Amniotic stem cell (primary cell): ENCODE measurements around the gene COL6A1.
"Not testable (repeated sequence)": the region's sequence is repeated elsewhere in the genome, so short reads cannot be mapped to it uniquely, and the experiment has no call there.

ENCODE experiments used
- DNase-seq: peaks from one replicate; lab custom pipeline; 2025; lab: John Stamatoyannopoulos, UW

The COL6A1 gene

DNA sequence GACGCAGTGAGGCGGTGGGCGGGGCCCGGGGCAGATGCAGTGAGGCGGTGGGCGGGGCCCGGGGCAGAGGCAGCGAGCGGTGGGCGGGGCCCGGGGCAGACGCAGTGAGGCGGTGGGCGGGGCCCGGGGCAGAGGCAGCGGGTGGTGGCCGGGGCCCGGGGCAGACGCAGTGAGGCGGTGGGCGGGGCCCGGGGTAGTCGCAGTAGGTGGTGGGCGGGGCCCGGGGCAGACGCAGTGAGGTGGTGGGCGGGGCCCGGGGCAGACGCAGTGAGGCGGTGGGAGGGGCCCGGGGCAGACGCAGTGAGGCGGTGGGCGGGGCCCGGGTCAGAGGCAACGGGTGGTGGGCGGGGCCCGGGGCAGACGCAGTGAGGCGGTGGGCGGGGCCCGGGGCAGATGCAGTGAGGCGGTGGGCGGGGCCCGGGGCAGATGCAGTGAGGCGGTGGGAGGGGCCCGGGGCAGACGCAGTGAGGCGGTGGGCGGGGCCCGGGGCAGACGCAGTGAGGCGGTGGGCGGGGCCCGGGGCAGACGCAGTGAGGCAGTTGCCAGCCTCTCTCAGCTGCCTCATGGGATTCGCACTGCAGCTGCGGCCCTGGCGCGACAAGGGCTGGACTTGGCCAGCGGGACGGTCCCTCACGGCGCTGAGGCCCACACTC lies 24.4 kb downstream of the COL6A1 start:
- not testable (repeated sequence) for DNase-seq

- DNase-seq: no peak
Observed at GRCh38 chr21:46006547-46007491, 25.2 kb downstream of the COL6A1 start.

- DNase-seq: no peak
Observed at GRCh38 chr21:46007492-46007868, 25.9 kb downstream of the COL6A1 start.

DNA sequence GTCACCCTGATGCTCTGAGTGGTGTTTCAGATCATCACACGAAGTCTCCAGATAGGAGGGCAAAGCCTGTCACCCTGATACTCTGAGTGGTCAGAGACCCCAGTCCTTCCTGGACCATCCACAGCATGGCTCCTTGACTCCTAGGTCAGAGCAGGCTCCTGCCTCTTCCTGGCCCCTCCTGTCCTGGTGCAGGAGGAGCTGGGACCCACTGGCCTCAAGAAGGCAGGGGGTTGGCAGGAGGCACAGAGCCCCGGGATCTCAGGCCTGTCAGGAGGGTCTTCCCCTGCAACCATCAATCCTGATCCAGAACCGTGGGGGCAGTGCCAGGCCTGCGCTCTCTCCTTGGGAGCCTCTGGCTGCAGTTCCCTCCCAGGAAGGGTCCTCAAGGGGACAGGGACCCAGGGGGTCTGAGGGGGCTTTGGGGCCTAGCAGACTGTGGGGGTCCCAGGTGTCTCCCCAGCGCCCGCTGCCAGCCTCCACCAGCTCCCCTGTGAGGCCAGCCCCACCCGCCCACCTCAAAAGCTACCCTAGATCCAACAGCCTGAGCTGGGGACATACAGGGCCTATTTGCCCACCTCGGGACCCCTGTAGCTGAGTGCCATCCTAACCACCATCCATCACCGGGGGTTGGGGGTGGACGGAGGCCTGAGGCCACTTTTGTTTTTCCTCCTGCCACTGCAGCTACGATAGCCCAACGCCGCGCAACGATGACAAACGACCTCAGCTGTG lies 27.5 kb downstream of the COL6A1 start:
- no peak for DNase-seq

DNA sequence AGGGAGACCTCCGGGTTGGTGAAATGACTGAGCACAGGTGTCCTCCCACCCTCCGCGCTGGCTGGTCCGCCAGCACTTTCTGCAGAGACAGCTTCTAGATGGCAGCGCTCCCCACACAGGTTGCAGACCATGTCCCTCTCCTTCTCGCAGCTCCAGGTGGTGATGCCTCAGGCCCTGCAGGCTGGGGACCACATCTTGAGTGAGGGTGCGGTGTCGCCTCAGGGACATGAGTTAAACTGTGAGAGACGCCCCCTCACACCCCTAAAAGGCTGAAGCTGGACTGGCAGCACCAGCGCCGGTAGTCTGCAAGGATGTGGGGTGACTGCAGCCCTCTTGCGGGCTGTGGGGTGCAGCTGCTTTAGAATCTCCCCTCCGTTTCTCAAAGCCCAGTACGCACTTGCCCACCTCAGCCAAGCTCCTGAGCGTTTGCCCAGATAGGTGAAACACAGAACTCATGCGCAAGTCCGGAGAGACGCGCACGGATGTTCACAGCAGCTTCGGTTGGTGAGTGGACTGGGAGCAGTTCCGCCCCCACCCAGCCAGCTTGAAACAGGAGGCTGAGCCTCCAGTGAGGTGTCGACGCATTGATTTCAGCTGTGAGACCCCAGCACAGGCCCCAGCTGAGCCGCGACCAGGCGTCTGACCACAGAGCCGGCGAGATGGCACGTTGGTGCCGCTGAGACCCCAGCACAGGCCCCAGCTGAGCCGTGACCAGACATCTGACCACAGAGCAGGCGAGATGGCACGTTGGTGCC lies 28.6 kb downstream of the COL6A1 start:
- no peak for DNase-seq

GRCh38 chr21:46011267-46011967 lies 29.8 kb downstream of the COL6A1 start:
- no peak for DNase-seq

- no peak for DNase-seq
Observed at GRCh38 chr21:46012154-46012553, 30.6 kb downstream of the COL6A1 start.

DNA sequence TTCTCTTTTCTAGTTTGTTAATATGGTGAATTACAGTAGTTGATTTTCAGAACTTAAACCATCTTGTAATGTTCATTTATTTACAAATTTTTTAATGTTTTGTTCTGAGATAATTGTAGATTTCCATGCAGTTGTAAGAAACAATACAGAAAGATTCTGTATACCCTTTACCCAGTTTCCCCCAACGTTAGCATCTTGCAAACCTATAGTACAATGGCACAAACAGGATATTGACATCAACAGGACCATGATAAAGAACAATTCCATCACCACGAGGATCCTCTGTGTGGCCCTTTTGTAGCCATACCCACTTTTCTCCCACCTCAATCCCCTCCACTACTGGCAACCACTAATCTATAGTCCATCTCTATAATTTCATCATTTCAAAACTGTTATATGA lies 33.3 kb downstream of the COL6A1 start:
- no peak for DNase-seq

GRCh38 chr21:46017148-46017547 lies 35.6 kb downstream of the COL6A1 start:
- no peak for DNase-seq

GRCh38 chr21:46017695-46018094 lies 36.1 kb downstream of the COL6A1 start:
- DNase-seq: no peak

DNA sequence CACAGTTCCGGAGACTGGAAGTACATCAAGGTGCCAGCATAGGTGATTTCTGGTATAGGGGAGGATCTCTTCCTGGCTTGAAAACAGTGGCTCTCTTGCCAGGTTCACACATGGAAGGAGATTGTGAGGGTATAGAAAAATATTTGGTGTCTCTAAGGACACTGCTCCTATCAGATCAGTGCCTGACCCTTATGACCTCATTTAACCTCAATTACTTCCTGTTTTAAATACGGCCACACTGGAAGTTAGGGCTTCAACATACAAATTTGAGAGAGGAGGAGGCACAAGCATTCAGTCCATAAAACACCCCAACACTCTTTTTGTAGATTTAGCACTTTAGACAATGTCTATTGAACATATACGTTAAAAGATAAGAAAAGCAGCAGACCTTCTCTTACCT lies 37.0 kb downstream of the COL6A1 start:
- DNase-seq: no peak

- no peak for DNase-seq
Observed at GRCh38 chr21:46020581-46020980, 39.0 kb downstream of the COL6A1 start.

GRCh38 chr21:46021398-46021797 lies 39.8 kb downstream of the COL6A1 start:
- DNase-seq: no peak

DNA sequence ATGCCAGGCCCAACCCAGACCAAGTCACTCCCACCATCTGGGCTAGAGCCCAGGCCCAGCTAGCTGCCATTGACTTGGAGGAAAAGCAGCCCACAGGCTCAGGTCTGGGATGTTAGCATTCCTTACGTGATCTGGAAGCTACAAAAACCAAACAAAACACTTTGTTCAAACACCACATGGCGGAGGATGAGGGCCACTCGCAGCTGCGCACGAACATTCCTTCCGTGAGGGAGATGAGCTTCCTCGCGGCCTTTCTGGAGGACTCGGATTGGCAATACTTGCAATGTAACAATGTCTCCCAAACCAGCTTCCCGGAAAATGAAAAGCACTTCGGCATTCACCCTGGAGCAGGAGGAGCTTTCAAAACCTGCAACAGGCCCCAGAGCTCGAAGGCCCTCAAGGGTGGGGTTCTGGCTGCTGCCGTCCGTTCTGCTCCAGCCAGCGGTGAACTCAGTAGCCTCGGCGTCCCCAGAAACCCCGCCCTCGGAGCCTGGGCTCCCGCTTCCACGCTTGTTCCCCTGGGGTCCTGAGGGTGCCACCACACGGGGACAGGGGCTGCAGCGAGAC lies 40.5 kb downstream of the COL6A1 start:
- no peak for DNase-seq

- DNase-seq: no peak
Observed at GRCh38 chr21:46022551-46023525, 41.3 kb downstream of the COL6A1 start.

- no peak for DNase-seq
Observed at GRCh38 chr21:46023555-46023954, 42.0 kb downstream of the COL6A1 start.

- DNase-seq: no peak
Observed at GRCh38 chr21:46024141-46024540, 42.6 kb downstream of the COL6A1 start.

DNA sequence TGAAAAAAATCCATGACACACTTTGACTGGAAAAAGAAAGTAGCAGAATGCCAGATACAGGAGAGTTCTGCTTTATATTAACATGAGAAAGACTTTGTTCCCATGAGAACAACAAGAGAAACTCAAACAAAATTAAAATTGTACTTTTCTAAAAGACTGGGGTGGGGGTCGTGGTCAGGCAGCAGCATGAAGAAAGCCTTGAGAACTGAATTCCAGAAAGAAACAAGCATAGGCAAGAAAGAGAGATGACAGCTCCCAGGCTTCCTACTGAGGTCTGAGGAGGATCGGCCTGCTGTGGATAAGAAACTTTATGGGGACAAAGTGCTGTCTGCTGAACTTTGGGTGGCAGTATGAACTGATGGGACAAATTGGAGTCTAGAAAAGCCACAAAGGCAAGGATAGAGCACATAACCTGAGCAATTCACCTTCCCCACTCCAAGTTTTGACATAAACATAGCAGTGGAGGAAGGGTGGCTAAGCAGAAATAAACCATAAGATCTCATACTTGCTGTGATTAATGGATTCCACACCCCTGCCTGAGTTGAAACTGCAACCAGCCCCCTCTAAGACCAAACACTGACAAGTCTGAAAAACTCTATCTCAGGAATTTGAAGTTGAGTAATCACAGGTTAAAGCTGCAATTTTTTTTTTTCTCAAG lies 43.7 kb downstream of the COL6A1 start:
- no peak for DNase-seq

GRCh38 chr21:46027851-46028493 lies 46.4 kb downstream of the COL6A1 start:
- DNase-seq: no peak
